Measurements from ENCODE around the gene PTGES2.
"Not testable (repeated sequence)": the region's sequence is repeated elsewhere in the genome, so short reads cannot be mapped to it uniquely, and the experiment has no call there.

The PTGES2 gene

DNA sequence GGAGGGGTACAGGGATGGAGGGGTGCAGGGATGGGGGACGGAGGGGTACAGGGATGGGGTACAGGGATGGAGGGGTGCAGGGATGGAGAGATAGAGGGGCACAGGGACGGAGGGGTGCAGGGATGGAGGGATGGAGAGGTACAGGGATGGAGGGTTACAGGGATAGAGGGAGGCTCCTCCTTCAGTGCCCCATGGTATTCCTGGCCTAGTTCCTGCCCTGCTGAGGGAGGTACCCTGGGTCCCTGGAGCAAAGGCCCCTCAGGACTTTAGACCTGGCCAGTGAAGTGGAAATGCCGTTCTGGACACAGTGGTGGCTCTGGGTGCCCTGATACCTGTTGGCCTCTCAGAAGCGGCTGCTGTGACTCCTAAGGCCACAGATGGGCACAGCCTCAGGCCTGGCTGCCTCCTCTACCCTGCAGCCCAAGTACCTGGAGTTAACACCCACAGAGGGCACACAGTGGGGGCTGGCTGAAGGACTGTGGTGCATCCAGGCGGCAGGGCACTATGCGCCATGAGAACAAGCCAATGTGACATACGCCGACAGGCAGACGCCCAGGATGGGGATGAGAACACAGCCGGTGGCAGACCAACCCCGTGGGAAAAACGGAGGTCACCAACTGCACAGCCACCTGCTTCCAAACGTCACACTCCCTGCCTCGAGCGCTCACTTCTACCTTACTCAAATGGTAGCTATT, 8.4 kb downstream of the PTGES2 start:
- DNase-seq (ENCODE audit: low spot score) = no peak

DNA sequence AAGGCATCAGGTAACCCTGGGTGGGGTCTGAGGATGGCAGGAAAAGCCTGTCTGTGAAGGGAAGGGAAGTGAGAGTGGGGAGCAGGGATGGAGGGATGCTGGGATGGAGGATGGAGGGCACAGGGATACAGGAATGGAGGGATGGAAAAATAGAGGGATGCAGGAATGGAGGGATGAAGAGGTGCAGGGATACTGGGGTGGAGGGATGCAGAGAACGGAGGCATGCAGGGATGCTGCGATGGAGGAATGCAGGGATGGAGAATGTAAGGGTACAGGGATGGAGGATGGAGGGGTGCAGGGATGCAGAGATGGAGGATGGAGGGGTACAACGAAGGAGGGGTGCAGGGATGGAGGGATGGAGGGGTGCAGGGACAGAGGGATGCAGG, 9.1 kb downstream of the PTGES2 start:
- no peak for DNase-seq (ENCODE audit: low spot score)

DNA sequence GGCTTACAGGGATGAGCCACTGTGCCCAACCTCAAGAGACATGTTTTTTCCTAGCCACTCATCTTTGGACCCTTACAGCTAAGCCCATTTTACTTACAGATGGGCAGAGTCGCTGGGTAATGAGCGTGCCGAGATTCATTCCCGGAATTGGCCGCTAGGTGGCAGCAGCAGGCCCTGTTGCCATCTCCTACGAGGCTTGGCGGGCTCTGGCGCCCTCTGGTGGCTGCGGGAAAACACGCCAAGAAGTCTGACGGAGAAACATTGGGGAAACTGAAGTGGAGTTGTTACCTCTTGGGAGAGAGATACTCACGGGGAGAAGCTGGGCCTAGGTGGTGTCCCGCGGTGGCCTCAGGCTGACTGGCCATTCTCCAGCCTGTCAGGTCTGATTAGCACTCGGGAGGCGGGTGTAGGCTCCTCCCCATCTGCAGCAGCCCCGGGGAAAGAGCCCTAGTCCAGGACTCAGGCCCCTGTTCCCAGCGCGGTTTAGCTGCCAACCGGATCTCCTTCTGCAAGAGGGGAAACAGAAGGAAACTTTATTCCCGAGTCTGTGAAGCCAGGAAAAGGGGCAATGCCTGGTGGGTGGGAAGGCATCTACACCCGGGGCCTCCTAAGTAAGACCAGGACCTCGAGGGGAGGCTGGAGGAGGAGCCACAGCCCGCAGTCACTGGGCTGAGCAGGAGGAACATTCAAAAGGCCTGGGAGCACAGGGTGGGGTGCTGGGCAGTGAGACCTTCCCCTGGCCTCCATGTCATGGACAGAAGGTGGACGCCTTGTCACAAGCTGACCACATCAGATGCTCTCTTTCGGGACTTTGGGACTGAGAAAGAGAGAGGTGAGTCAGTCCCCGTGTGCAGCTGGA, 9.7 kb downstream of the PTGES2 start:
- peak; percentile 89 for DNase-seq (ENCODE audit: low spot score)

DNA sequence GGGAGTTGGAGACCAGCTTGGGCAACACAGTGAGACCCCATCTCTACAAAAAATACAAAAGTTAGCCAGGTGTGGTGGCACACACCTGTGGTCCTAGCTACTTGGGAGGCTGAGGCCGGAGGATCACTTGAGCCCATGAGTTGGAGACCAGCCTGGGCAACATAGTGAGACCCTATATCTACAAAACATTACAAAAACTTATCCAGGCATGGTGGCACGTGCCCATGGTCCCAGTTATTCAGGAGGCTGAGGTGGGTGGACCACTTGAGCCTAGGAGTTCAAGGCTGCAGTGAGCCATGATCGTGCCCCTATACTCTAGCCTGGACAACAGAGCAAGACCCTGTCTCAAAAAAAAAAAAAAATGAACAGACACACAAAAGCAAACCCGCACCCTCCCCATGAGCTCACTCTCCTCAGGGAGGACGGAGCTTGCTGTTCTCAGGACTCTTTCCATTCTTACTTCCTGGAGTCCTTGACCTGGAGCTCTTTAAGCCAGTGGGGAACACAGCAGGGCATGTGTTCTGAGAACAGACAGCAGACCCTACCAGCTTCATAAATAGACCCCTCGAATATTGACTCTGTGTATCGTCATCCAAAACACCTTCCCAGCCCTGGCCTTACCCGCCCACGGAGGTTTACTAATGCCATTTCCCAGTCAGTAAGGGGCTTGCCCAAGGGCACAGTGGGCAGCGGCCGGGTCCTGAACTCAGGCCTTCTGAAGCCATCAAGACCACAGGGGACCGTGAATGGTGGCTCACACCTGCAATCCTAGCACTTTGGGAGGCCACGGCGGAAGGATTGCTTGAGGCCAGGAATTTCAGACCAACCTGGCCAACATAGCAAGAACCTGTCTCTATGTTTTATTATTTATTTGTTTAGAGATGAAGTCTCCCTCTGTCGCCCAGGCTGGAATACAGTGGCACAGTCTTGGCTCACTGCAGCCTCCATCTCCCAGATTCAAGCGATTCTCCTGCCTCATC, 11.1 kb downstream of the PTGES2 start:
- DNase-seq (ENCODE audit: low spot score) = no peak

DNA sequence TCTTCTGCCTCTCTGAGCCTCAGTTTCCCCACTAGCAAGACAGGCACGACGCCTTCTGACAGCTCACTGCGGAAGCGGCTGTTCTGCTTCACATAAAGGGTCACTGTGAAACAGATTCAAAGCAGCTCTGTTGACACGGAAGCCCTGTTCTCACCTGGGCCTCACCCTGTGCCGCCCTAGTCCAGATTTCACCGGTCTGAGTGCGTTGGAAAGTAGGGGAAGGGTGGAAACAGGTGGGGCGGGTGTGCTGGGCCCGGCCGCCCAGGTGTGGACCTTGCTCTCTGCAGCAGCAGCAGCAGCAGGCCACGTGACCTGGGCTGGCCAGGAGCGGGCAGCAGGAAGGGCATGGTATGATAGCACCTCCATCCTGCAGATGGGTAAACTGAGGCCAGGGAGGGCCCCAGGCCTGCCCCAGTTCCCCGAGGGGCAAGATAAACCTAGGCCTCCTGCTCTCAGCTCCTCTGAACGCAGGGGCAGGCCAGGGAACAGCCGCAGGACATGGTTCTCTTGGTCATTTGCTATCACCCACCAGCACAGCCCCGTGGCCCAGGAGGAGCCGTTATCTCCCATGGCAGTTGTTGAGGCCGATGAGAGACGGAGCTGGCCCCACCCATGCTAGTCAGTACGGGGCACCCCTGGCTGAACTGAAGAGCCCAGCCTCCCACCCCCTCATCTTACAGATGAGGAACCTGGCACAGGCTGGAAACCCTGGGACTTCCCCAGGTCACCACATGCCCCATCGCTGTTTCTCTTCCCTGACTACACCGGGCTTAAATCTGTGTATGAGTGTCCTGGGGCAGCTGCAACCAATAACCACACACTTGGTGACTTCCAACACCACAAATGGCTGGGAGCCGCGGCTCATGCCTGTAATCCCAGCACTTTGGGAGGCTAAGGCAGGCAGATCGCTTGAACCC, 12.1 kb downstream of the PTGES2 start:
- DNase-seq (ENCODE audit: low spot score) = peak; percentile 75

DNA sequence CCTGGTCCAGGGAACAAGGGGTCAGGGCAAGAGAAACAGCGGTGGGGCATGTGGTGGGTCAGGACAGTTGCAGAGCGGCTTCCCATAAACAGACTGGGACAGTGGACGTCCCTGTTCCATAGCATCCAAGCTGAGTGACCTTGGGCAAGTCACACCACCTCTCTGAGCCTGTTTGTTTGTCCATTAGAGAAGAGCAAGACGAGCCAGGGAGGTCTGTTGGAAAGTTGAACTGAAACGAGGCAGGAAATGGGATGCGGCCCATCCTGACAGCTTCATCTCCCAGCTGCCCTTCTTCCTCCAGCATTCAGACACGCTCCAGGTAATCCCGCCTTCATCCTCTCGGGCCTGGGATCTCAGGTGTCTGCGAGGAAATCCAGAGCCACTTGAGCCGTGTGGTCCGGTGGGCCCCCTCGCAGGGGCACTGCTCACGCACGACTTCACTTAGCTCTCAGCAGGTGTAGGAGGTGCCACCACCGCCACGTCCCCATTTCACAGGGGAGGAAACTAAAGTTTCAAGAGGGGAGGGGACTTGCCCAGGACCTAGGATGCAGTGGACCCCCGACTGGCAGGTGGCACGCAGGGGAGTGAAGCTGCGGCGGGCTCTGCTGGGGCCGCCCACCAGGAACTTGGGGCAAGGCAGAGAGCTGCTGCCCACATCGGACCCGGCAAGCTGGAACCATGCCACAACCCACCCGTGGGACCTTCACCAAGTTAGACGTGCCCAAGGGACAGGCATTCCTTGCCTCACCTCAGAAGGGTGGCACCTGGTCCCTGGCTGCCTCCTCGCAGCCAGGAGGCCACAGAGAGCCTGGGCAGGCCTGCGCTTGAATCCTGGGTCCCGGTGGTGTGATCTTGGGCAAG, 13.0 kb downstream of the PTGES2 start:
- no peak for DNase-seq (ENCODE audit: low spot score)

DNA sequence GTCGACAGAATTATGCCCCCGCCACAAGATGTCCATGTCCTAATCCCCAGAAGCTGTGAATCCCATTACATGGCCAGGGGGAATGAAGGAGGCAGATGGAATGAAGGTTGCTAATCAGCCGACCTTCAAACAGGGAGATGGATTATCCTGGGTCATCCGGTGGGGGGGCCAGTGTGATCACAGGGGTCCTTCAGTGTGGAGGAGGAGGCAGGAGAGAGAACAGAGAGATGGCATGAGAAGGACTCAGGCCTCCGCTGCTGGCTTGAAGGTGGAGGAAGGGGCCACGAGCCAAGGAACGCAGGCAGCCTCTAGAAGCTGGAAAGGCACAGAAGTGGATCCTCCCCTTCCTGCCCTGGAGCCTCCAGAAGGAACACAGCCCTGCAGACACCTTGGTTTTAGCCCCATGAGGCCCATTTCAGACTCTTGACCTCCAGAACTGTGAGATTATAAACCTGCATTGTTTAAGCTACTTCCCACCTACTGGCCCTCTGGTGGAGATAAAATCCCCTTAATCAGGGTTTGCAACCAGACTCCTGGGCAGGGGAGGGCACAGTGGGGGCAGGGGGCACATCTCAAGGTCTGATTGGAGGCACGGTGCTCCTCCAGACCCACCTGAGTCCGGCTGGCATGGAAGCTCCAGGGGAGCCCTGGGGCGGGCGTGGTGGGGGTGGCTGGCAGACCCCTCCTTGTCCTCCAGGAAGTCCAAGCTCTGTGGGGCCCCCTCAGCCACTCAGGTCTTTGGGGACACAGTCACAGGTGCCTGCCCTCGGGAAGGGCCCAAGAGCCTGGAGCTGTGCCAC, 13.8 kb downstream of the PTGES2 start:
- no peak for DNase-seq (ENCODE audit: low spot score)

DNA sequence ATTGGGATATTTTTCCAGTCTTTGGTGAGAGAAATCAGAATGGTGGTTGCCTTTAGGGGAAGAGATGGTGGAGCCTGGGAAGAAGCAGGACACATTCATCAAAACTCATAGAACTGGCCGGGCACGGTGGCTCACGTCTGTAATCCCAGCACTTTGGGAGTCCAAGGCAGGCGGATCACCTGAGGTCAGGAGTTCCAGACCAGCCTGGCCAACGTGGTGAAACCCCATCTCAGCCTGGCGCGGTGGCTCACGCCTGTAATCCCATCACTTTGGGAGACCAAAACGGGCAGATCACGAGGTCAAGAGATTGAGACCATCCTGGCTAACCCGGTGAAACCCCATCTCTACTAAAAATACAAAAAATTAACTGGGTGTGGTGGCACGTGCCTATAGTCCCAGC, 15.8 kb downstream of the PTGES2 start:
- not testable (repeated sequence) for DNase-seq (ENCODE audit: low spot score)

DNA sequence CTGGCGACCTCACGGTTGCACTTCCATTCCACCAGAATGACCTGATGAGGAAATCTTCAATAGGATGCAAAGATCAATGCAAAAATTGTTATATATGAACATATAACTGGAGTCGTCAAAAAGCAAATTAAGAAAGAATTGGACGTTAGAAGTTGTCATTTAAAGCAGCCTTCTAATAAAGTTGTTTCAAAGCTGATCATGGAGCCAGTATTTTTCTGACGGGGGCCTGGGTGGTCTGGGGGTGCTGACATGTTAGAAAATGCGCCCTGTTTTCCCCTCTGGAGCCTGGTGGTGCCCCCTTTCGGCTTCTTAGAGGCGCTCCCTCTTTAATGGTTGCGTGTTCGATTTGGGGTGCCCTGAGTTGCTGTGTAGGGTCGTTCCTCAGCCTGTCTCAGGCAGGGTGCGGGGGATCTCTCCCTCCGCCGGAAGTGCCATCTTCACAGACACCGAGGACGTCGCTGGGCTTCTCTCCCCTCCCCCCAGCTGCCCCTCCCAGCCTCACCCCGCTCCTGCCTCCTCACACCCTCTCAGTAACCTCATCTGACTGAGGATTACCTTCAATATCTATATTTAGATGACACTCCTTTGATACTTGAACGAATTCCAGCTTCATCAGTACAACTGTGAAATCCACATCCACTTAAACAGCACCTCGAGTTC, 18.3 kb downstream of the PTGES2 start:
- DNase-seq (ENCODE audit: low spot score) = no peak

DNA sequence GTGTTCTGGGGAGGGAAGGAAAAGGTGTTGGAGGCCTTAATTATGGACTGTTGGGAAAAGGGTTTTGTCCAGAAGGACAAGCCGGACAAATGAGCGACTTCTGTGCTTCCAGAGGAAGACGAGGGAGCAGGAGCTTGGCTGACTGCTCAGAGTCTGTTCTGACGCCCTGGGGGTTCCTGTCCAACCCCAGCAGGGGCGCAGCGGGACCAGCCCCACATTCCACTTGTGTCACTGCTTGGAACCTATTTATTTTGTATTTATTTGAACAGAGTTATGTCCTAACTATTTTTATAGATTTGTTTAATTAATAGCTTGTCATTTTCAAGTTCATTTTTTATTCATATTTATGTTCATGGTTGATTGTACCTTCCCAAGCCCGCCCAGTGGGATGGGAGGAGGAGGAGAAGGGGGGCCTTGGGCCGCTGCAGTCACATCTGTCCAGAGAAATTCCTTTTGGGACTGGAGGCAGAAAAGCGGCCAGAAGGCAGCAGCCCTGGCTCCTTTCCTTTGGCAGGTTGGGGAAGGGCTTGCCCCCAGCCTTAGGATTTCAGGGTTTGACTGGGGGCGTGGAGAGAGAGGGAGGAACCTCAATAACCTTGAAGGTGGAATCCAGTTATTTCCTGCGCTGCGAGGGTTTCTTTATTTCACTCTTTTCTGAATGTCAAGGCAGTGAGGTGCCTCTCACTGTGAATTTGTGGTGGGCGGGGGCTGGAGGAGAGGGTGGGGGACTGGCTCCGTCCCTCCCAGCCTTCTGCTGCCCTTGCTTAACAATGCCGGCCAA, 19.1 kb downstream of the PTGES2 start:
- DNase-seq (ENCODE audit: low spot score) = no peak

DNA sequence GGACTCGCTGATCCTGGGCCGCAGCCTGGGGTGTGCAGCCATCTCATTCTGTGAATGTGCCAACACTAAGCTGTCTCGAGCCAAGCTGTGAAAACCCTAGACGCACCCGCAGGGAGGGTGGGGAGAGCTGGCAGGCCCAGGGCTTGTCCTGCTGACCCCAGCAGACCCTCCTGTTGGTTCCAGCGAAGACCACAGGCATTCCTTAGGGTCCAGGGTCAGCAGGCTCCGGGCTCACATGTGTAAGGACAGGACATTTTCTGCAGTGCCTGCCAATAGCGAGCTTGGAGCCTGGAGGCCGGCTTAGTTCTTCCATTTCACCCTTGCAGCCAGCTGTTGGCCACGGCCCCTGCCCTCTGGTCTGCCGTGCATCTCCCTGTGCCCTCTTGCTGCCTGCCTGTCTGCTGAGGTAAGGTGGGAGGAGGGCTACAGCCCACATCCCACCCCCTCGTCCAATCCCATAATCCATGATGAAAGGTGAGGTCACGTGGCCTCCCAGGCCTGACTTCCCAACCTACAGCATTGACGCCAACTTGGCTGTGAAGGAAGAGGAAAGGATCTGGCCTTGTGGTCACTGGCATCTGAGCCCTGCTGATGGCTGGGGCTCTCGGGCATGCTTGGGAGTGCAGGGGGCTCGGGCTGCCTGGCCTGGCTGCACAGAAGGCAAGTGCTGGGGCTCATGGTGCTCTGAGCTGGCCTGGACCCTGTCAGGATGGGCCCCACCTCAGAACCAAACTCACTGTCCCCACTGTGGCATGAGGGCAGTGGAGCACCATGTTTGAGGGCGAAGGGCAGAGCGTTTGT, 19.9 kb downstream of the PTGES2 start:
- DNase-seq (ENCODE audit: low spot score) = no peak

DNA sequence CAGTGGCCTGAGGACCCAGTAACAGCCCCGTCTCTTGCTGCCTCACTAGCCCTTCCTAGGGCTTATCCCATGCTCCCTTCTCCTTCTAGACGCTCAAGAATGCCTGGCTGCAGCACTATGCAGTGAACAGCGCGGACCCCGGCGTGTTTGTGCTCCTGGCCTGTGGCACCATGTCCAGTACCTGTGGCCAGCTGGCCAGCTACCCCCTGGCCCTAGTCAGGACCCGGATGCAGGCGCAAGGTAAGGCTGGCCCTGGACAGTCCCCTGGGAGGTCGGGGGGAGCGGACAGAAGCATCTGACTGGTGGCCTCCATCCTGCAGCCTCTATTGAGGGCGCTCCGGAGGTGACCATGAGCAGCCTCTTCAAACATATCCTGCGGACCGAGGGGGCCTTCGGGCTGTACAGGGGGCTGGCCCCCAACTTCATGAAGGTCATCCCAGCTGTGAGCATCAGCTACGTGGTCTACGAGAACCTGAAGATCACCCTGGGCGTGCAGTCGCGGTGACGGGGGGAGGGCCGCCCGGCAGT, 20.5 kb downstream of the PTGES2 start:
- DNase-seq (ENCODE audit: low spot score) = no peak

DNA sequence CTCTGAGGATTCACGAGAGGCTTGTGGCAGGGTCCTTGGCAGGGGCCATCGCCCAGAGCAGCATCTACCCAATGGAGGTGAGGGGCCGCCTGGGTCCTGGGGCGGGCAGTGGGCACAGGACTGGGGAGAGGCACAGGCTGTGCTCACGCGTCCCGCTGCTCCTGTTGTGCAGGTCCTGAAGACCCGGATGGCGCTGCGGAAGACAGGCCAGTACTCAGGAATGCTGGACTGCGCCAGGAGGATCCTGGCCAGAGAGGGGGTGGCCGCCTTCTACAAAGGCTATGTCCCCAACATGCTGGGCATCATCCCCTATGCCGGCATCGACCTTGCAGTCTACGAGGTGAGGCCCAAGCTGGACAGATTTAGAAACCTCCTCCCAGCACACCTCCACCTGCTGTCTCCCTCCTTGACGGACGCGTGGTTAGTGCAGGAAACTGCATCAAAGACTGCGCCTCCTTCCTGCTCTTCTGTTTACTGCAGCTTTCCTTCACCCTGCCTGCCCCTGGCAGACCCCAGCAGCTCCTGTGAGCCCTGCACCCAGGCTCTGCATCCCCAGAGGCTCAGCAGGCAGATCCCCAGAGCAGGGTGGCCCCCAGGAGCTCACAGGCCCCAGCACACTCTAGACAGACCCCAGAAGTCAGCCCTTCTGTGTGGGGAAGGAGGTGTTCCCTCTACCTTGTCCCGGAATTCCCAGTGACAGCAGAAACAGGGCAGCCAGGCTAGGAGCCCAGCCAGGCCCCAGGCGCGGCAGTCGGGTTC, 21.2 kb downstream of the PTGES2 start:
- no peak for DNase-seq (ENCODE audit: low spot score)

DNA sequence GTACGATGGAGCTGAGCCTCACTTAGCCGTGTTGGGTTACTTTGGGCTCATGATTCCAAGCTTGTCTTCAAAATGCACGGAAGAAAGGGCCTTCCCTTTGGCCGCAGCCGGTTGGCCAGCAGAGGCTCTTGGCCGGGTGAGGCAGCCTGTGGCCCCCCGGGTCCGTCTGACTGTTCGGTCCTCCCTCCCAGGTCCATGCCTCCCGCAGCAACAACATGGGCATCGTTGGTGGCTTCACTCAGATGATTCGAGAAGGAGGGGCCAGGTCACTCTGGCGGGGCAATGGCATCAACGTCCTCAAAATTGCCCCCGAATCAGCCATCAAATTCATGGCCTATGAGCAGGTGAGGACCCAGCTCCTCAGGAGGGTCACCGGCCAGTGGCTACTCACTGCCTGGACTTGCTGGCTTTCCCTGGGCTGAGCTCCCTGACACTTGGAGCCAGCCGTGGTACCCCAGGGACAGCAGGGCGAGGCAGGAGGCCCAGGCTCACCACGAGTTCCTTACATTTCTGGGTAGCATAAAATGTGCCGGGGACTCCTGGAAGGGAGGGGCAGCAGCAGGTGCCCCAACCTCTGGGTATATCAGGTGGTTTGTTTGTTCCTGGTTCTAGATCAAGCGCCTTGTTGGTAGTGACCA, 21.9 kb downstream of the PTGES2 start:
- DNase-seq (ENCODE audit: low spot score) = no peak

DNA sequence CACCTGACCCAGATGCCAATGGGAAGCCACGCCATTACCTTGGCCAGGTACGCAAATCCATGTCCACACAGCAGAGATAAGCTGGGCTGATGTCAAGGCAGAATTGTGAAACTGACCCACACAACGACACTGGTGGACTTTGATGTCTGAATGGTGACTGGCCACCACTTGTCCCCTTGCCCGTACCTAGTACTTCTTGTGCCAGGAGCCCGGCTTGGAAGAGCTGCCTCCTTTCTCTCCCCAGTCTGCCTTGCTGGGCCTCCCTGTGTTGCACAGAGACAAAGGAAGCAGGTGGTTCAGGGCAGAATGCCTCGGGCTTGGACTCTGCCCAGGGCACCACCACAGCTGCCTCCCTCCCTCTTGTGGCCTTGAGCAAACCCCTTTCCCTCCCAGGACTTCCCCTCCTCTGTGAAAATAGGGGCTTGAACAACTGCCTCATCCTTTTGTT, 23.3 kb downstream of the PTGES2 start:
- no peak for DNase-seq (ENCODE audit: low spot score)

DNA sequence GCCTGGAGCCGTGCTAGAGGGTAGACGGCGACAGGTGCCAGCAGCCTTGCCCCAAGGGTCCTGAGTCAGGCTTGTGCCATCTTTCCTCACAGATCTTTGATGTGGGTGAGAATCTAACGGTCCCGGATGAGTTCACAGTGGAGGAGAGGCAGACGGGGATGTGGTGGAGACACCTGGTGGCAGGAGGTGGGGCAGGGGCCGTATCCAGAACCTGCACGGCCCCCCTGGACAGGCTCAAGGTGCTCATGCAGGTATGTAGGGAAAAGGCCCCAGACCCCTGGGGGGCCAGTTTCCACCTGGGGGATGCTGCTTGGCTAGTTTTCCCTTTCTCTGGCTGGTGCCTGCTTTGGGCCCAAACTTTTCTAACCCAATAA, 24.0 kb downstream of the PTGES2 start:
- no peak for DNase-seq (ENCODE audit: low spot score)

Data from germinal center (tissue), 1 donor.